GM21423 (cell line): ENCODE results near the gene FZD10.

ENCODE experiments used
- ATAC-seq: cut with Tn5 transposase; IDR thresholded peaks from one replicate; pipeline ENCODE4 v1.9.1; 2021; ENCODE audit warnings: mild to moderate bottlenecking, moderate library complexity; ENCODE audit not compliant: unreplicated experiment

The FZD10 gene, protein sequence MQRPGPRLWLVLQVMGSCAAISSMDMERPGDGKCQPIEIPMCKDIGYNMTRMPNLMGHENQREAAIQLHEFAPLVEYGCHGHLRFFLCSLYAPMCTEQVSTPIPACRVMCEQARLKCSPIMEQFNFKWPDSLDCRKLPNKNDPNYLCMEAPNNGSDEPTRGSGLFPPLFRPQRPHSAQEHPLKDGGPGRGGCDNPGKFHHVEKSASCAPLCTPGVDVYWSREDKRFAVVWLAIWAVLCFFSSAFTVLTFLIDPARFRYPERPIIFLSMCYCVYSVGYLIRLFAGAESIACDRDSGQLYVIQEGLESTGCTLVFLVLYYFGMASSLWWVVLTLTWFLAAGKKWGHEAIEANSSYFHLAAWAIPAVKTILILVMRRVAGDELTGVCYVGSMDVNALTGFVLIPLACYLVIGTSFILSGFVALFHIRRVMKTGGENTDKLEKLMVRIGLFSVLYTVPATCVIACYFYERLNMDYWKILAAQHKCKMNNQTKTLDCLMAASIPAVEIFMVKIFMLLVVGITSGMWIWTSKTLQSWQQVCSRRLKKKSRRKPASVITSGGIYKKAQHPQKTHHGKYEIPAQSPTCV

DNA sequence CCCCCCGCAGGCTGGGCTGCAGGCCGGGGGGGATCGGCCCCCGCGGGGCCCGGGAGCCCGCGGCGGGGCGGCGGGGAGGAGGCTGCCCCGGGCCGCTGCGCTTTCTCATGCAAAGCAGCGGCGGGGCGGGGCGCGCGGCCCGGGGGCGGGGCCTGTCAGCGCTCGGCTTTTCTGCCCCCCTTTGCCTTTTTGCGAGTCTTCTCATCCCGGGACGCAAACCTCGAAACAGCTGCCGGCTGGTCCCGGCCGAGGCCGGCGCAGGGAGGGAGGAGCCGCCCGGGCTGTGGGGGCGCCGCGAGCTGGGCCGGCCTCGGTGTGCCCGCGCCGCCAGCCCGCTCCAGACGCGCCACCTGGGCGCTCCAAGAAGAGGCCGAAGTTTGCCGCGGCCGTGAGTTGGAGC is at the start of gene FZD10:
Gene FZD10 (plus strand): TSS at position 198 of the 400 bp plus-strand sequence. CDS start 479 bp downstream, outside the sequence.
- no peak for ATAC-seq

DNA sequence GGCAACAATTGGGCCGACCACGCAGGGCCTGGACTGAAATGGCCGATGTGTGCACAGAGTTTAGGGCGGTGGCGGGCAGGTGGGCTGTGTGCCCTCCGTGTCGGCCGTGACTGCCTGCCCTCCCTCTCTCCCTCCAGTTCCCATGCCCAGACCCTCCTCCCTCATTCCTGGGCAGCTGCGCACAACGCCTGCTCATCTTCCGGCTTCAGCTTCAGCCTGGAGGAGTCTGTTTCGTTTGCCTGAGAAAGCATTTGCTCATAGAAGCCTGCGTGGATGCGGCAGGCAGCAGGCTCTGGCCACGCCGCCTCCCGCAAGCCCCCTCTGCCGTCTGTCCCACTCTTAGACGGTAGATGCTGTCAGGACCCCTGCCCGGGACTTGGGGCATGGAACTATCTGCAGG is 47.3 kb upstream of the FZD10 start:
- ATAC-seq = no peak

DNA sequence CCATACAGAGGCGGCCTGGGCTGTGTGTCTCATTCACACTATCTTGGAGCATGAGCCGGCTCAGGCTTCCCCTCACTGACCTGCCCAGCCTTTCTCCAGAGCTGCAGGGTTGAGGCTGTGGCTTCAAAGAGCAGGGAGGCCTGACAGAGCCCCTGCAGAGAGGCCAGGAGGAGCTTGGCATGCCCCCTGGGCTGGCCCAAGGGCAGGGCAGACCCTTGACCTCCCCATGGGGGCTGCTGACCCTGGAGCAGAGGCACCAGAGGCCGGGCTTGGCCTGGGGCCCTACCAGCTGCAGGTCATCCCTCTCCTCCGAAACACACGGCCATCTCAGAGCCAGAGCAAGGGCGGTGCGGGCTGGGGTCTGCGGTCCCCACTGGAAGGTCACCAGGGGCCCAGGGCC is 46.6 kb upstream of the FZD10 start:
- no peak for ATAC-seq

DNA sequence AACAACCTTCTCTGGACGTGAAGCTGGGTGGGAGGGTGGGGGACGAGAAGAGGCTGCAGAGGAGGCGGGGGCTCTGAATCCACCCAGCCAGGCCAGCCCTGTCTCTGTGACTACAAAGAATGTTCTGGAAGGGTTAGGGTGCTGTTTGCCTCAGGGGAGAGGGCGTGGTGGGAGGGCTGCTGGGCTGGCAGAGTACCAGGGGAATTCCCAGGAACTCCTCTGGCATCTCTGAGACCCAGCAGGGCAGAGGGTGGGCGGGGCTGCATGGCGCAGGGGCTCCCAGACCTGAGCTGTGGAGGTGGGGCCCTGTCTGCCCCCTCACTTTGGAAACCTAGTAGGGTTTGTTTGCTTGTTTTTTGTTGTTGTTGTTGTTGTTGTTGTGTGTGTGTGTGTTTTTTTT is 45.5 kb upstream of the FZD10 start:
- ATAC-seq = no peak

DNA sequence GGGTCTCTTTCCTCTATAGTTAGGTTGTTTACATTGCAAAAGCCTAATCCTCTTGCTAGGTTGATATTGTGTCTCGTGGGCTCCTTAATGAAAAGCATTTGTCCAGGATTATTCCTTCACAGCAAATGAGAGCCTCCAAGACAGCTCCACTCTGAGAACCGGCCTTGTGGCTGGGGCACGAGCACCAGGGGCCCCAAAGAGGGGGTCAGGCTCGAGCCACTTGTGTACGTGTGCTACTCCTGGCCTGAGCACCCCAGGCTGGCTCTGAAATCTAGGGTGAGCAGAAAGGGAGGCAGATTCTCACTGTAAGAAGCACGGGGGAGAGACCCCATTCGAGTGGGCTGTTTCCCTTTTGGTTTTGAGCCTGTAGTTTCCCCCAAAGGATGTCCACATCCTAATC is 45.0 kb upstream of the FZD10 start:
- no peak for ATAC-seq

DNA sequence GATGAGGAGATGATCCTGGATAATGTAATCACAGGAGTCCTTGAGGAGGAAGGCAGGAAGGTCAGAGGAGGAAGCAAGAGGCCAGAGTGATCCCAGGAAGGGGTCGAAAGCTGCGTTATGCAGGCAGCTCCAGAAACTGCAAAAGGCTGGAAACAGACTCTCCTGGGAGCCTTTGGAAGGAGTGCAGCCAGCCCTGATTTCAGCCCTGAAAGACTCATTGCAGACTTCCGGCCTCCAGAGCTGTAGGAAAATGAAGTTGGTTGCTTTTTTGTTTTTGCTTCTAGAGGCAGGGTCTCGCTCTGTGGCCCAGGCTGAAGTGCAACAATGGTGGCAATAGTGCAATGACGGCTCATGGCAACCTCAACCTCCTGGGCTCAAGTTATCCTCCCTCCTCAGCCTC is 44.6 kb upstream of the FZD10 start:
- ATAC-seq = no peak

DNA sequence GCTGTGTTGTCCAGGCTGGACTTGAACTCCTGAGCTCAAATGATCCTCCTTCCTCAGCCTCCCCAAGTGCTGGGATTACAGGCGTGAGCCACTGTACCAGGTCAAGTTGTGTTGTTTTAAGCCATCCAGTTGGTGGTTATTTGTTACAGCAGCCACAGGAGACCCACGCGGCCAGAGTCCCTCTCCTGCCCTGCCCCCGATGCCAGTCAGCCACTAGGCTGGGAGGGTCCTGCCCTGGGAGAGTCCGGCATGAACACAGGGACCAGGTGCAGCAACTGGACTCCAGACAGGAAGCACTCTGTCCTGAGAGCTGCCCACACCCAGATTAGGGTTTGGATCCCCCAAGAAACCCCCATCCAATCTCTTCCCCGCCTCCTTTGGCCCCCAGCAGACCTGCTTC is 44.1 kb upstream of the FZD10 start:
- ATAC-seq = no peak

DNA sequence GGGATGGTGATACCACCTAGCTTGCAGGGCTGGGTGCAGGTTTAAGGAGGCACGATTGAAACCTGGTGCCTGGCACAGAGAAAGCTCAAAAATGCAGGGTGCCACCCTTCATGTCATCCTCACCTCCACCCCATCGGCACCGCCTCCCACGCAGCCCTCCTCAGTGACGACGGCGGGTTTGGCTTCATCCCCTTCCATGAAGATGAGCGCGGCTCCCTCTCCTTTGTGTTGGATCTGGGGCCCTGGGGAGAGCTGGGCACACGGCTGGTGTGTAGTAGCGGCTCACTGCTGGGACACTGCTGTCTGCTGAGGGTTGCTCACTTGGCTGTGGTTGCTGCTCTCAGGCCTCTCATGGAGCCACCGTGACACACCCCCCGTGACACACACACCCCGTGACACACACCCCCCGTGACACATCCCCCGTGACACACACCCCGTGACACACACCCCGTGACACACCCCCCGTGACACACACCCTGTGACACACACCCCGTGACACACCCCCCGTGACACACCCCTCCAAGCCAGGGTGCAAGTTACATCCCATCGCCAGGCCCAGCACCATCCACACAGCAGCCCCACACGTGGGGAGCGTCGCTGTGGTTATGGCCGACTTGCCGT is 42.9 kb upstream of the FZD10 start:
- ATAC-seq = no peak

DNA sequence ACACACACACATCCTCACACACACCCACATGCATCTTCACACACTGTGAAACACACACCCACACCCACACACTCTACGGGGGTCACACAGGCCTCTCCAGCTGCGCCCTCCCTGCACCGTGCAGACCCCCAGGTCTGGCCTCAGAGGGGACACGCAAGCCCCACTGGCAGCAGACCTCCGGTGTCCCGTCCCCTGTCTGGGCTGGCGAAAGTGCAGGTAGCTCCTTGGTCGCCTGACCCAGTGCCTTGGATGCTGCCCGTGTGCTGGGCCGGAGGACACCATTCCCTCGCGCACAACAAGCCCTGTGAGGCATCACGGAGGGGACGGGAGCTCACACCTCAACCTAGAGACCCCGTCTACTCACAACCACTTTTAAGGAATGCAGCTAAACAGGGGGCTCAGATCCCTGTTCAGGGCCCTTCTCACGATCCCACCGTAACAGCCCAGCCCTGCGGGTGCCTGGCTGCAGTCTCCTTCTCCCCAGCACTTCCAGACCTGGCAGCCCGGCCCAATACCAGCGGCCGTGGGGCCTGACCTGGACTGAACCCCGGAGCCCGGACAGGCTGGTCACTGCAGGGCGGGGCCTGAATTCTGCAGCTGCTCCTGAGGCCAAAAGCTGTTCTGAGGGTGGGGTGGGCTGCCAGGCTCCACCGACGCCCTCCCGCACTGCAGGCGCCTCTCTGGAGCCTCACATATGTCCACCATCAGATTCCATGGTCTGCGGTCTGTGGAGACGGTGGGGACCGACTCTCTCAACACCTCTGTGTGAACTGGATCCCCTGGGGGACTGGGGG is 42.1 kb upstream of the FZD10 start:
- no peak for ATAC-seq

DNA sequence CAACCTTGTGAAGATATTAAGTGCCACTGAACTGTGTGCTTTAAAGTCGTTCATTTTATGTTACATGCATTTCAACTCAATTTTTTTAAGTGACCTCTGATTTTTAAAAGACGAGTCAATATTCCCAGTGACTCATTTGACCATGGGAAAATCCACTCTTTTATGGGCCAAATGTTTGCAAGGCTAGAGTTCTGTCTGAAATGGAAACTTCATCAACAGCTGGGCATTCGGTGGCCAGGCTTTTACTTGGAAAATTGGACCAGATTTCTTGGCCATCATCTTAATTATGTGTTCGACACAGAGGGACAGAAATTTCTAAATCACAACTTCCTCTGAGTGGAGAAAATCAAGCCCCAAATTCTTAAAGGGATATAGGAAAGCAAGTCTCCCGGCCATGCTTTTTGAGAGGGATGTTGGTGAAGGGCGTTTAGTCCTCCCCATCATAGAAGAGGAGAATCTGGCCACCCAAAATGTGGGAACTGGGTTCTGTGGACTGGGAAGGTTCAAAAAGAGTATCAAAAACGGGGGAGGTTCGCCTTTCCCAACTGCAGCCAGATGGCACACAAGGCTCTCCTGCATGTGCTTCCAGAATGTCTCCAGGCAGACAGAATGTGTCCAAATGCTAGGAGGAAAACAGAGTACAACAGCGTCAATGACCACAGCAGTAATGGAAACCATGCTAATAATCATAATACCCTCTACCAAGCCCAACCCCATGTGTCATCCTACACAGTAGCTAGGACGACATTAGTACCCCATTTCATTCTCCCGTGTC is 40.9 kb upstream of the FZD10 start:
- ATAC-seq = no peak

DNA sequence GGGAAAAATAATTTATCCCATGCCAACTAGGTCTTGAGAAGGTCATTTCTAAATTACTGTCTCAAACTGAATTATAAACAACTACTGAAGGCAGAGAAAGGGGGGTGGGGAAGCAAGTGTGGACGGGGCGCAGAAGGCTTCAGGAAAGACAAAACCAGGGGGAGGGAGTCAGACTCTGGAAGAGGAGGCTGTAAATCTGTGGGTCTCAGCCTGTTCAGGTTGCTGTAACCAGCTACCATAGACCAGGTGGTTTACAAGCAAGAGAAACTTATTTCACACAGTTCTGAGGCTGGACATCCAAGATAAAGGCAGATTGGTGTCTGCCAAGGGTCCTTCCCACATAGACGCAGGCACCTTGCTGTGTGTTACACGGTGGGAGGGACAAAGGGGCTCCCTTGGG is 39.9 kb upstream of the FZD10 start:
- ATAC-seq = no peak

DNA sequence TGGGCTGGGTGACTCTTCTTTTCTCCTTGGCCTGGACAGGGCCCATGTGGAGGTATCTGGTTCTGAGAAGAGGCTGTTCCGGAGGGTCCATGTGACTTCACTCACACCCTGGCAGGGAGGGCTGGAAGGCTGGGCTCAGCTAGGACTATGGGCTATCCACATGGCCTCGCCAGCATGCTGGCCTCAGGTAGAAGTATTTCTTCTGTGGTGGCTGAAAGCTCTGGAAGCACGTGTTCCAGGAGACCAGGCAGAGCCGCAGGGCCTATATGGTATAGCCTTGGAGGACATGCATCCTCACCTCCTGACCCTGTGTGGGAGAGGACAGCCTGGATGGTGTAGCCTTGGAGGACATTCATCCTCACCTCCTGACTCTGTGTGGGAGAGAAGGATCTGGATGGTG is 38.2 kb upstream of the FZD10 start:
- ATAC-seq = no peak

DNA sequence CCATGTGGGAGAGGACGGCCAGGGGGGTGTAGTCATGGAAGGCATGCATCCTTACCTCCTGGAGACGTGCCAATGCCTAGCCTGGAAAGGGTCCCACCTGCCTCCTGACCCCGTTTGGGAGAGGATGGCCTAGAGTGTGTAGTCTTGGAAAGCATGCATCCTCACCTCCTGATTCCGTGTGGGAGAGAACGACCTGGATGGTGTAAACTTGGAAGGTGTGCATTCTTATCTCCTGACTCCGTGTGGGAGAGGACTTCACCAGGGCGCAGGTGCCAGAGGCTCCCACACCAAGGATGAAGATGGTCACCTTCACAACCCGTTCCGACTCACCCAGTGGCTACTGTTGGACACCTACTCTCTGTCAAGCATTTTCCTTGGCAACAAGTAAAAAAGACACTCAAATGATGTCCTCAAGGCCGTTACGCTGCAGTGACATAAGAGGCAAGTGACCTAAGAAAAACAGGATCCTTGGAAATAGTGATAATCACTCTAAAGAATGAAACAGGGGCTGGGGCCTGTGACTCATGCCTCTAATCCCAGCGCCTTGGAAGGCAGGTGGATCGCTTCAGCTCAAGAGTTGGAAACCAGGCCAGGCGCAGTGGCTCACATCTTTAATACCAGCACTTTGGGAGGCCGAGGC is 37.5 kb upstream of the FZD10 start:
- no peak for ATAC-seq

DNA sequence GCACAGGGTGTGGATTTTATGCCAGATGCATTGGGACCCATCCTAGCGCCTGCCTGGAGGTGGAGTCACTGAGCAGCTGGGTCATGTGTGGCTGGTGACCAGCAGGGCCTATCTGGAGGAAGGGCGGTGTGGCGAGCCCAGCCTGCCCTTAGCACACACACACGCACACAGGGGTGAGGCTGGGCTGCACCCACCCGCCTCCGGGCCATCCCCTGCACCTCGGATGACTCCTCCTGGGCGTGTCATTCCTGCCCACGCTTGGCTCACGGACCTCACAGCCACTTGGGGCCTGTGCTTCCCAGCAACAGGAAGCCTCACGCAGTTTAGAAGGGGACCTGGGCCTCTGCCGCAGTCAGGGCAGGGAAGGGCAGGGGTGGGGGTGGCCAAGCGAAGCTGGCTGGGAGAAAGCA is 36.2 kb upstream of the FZD10 start:
- no peak for ATAC-seq

DNA sequence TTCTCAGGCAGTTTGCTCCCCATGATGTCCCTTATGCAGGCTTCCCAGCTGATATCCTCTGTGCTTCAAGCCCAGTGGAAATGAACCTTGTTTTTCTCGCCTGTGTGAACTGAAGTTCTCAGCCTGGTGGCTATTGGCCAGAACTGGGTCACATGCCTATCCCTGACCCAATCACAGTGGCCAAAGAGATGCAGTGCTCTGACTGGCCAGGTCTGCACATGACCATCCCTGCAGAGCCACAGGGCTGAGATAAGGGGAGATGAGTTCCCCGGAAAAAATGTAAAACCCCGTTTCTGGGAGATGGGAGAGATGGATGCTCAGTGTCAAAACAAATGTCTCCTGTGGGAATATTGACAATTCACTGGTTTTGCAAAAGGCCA is 34.7 kb upstream of the FZD10 start:
- ATAC-seq = no peak

DNA sequence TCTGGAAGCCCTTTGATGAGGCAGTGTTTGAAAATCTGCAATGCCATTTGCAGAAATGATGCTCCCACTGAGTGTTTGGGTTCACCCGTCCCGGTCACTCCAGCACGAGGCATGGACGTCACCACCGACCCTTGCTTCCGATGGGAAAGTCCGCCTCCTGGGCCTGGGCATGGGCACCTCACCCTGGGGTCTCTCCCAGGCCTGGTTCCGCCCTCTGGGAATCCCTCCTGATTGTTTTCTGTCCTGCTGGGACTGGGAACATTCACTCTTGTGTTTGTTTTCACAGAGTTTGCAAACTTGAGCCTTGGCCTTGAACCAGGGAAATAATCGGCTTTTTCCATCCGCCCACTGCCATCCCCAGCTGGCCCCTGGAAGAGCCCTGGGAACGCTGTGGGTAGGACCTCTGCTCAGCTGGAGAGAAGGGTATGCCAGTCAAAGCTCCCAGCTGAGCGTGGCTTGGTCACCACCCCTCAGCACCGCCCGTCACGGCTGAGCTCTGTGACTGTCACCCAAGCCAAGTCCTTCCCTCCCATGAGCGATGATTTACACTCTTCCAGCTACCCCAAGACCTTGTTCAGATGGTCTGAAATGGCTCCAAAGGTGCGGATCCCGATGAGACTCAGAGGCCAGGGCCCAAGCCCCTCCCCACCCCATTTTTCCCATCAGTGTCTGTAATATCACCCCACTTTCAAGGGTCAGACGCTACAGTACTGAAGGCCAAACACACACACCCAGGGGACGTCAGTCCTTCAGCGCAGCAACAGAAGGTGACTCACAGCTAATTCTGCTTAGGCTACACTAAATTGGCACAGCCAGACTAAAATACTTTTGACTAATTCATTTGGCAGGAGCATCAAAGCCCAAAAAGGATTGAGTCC is 34.1 kb upstream of the FZD10 start:
- no peak for ATAC-seq

DNA sequence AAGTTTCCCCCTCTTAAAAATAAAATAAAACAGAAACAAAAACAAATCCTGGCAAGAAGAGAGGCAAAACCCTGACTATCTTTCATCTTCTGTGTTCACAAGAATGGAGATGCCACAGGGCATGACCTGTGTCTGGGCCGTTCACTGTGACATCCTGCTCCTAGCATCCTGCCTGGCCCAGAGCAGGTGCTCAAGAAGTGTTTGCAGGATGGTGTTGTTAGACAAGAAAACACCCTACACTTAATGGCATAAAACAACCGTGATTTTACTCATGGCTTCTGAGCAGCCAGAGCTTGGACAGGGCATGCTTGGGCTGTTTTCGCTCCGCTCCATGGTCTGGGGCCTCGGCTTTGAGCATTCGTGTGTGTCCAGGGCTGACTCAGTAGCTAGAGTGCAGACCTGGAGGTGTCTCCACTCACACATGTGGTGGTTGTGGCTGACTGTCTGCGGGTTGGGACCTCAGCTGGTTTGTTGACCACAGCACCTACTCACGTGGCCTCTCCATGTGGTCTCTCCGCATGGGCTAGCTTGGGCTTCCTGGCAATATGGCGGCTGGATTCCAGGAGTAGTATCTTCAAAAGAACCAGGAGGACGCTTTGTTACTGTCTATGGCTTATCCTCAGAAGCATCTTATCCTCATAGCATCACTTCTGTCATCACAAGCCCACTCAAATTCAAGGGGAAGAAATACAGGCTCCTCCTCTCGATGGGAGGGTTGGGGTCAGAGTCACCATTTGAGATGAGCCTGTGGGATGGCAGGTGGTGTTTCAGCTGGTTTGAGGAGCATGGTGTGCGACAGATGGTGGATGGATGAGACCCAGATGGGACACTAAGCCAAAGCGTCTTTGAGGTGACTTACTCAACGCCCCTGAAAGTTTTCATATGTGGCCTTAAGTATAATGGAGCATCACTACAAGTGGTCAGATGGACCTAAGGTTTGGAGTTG is 33.2 kb upstream of the FZD10 start:
- no peak for ATAC-seq

DNA sequence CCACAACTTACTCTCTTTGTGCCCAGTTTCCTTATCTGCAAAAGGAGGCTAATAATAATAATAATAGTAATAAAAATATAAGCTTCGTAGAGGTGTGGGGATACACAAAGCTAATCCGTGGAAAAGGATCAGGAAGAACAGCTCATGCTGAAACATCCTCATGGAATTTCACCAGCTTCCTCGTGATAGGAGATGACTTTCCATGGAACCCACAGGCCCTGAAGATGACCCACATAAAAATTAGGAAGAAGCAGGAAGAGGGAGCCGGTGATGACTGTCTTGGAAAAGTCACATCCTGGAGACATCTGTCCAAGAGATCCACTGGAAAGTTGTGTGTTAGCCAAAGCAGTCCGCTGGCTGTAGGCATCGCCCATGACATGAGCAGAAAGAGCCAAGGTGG is 31.9 kb upstream of the FZD10 start:
- no peak for ATAC-seq
